HCT116 (cell line): Measurements from ENCODE around the gene NFIA. TPM values are rescaled to one million over a fixed set of nuclear protein-coding genes. Genes with fewer than 3 reads are reported as not detected.

ENCODE experiments used
- ATAC-seq: fragments of 200-7000 bp; cut with Tn5 transposase; 2 replicates; pipeline ENCODE4 v1.9.1; 2020; ENCODE audit warnings: mild to moderate bottlenecking, moderate library complexity
- BruUV-seq: library from RNA; stranded (reverse); fragments of 400-500 nt; replicated peaks from 2 replicates; lab custom pipeline; 2021; lab: Mats Ljungman, UMichigan
- CTCF ChIA-PET: fragments of 300-600 bp; sonication (Branson Sonifier 250); formaldehyde crosslinking; loops from one replicate; lab custom pipeline; 2021; ENCODE audit warnings: antibody characterized with exemption; lab: Charles Lee
- POLR2A ChIA-PET: fragments of 300-600, 350-600 bp; sonication (Branson Sonifier 250); formaldehyde crosslinking; loops from one replicate; lab custom pipeline; 2021; ENCODE audit warnings: antibody characterized with exemption; lab: Charles Lee
- RAD21 ChIA-PET, 2 experiments: fragments of 300-600 bp; sonication (Branson Sonifier 250); formaldehyde crosslinking; loops; one replicate each; lab custom pipeline; 2023; ENCODE audit warnings: low total read pairs in 2 of 2; ENCODE audit not compliant: uncharacterized antibody in 2 of 2, unreplicated experiment in 2 of 2, low non-redundant PET in 1 of 2; lab: Charles Lee
- DNase-seq: peaks from one replicate; pipeline ENCODE4 v3.0.0-alpha.2; 2010; ENCODE audit warnings: low read depth, low spot score
- H2AFZ ChIP-seq: fragments of 200-600 bp; shearing (Covaris generic), sonication (generic); 2 replicates; pipeline ENCODE4 v1.6.1; 2017; ENCODE audit warnings: low read depth, mixed run types, mixed read lengths, antibody characterized with exemption, low read length; ENCODE audit not compliant: poor library complexity, severe bottlenecking
- H3K27ac ChIP-seq: 2 replicates; pipeline ENCODE4 v1.5.1; 2012; ENCODE audit warnings: low read depth, low read length
- H3K27me3 ChIP-seq: fragments of 200-600 bp; sonication (generic); 2 replicates; pipeline ENCODE4 v1.6.1; 2016; ENCODE audit warnings: mixed run types, low read length, mixed read lengths; ENCODE audit not compliant: insufficient read depth
- H3K36me3 ChIP-seq, 2 experiments: fragments of 200-500 bp in 1 of 2; fragments of 200-600 bp in 1 of 2; sonication (Bioruptor generic) in 1 of 2; sonication (generic) in 1 of 2; 2 replicates each; pipeline versions ENCODE4 v1.5.1 to v1.6.1; 2014 to 2016; ENCODE audit warnings: low read length in 2 of 2, inconsistent platforms in 1 of 2, mixed read lengths in 1 of 2, mixed run types in 1 of 2; ENCODE audit not compliant: insufficient read depth in 2 of 2, control insufficient read depth in 1 of 2
- H3K4me1 ChIP-seq, 2 experiments: fragments of 200-600 bp in 1 of 2; sonication (generic) in 1 of 2; 2 replicates each; pipeline versions ENCODE4 v1.5.1 to v1.6.1; 2012 to 2017; ENCODE audit warnings: low read length in 2 of 2, inconsistent platforms in 1 of 2, mild to moderate bottlenecking in 1 of 2, mixed read lengths in 1 of 2, mixed run types in 1 of 2, moderate library complexity in 1 of 2; ENCODE audit not compliant: insufficient read depth in 2 of 2, control insufficient read depth in 1 of 2
- H3K4me2 ChIP-seq: fragments of 200-600 bp; sonication (generic); 2 replicates; pipeline ENCODE4 v1.6.1; 2017; ENCODE audit warnings: mixed run types, low read length, mixed read lengths
- H3K4me3 ChIP-seq, 2 experiments: fragments of 200-600 bp in 1 of 2; sonication (generic) in 1 of 2; replicated peaks in 1 of 2; 2 replicates each; pipeline ENCODE4 v1.5.1; 2011 to 2016; ENCODE audit warnings: low read length in 2 of 2, control low read depth in 1 of 2, low read depth in 1 of 2, mild to moderate bottlenecking in 1 of 2, mixed read lengths in 1 of 2, mixed run types in 1 of 2
- H3K79me2 ChIP-seq: fragments of 200-600 bp; sonication (generic); 2 replicates; pipeline ENCODE4 v1.6.1; 2017; ENCODE audit warnings: mild to moderate bottlenecking, mixed run types, low read length, moderate library complexity, mixed read lengths; ENCODE audit not compliant: insufficient read depth
- H3K9ac ChIP-seq: fragments of 200-600 bp; sonication (generic); 2 replicates; pipeline ENCODE4 v1.6.1; 2016; ENCODE audit warnings: low read length, mixed read lengths
- H3K9me2 ChIP-seq: fragments of 200-600 bp; sonication (generic), shearing (Covaris generic); 2 replicates; pipeline ENCODE4 v1.6.1; 2017; ENCODE audit warnings: mixed run types, mild to moderate bottlenecking, moderate library complexity; ENCODE audit not compliant: insufficient read depth
- H3K9me3 ChIP-seq, 2 experiments: fragments of 200-500 bp in 1 of 2; fragments of 200-600 bp in 1 of 2; sonication (Bioruptor generic) in 1 of 2; sonication (generic) in 1 of 2; 2 replicates each; pipeline ENCODE4 v1.6.1; 2014 to 2017; ENCODE audit warnings: low read length in 2 of 2, mixed read lengths in 2 of 2, inconsistent platforms in 1 of 2, low read depth in 1 of 2, mild to moderate bottlenecking in 1 of 2, mixed run types in 1 of 2, moderate library complexity in 1 of 2; ENCODE audit not compliant: control insufficient read depth in 1 of 2, insufficient read depth in 1 of 2
- H4K20me1 ChIP-seq: fragments of 200-600 bp; sonication (generic), shearing (Covaris generic); 2 replicates; pipeline ENCODE4 v1.6.1; 2017; ENCODE audit warnings: mixed run types, mild to moderate bottlenecking, moderate library complexity; ENCODE audit not compliant: insufficient read depth
- ATF3 ChIP-seq: IDR thresholded peaks from 2 replicates; pipeline ENCODE4 v1.6.1; 2012
- CTCF ChIP-seq, 3 experiments: fragments of 200-600 bp in 1 of 3; sonication (generic) in 1 of 3; IDR thresholded peaks in 2 of 3; conservative IDR thresholded peaks in 1 of 3; 2 replicates each; pipeline ENCODE4 v1.5.1; 2012 to 2017; ENCODE audit warnings: low read depth in 2 of 3, low read length in 2 of 3, antibody characterized with exemption in 1 of 3, borderline replicate concordance in 1 of 3, control low read depth in 1 of 3, mild to moderate bottlenecking in 1 of 3, mixed read lengths in 1 of 3, mixed run types in 1 of 3, moderate library complexity in 1 of 3; ENCODE audit not compliant: insufficient read depth in 1 of 3
- EGR1 ChIP-seq: IDR thresholded peaks from 2 replicates; pipeline ENCODE4 v1.6.1; 2012; ENCODE audit warnings: low read depth
- ELF1 ChIP-seq: IDR thresholded peaks from 2 replicates; pipeline ENCODE4 v1.6.1; 2012; ENCODE audit warnings: low read depth, borderline replicate concordance
- FOSL1 ChIP-seq: IDR thresholded peaks from 2 replicates; pipeline ENCODE4 v1.6.1; 2012; ENCODE audit warnings: low read depth
- MAX ChIP-seq: IDR thresholded peaks from 2 replicates; pipeline ENCODE4 v1.6.1; 2012
- POLR2A ChIP-seq: IDR thresholded peaks from 2 replicates; pipeline ENCODE4 v1.7.0; 2011; ENCODE audit warnings: borderline replicate concordance; ENCODE audit not compliant: insufficient read depth, insufficient read length; ENCODE audit errors: extremely low read depth
- SP1 ChIP-seq: IDR thresholded peaks from 2 replicates; pipeline ENCODE4 v1.6.1; 2012; ENCODE audit warnings: low read depth
- YY1 ChIP-seq: IDR thresholded peaks from 2 replicates; pipeline ENCODE4 v1.6.1; 2011; ENCODE audit warnings: low read length, low read depth, moderate library complexity, mild to moderate bottlenecking; ENCODE audit not compliant: insufficient replicate concordance; ENCODE audit errors: extremely low read depth
- ZFX ChIP-seq: fragments of 450-650 bp; IDR thresholded peaks from 2 replicates; pipeline ENCODE4 v1.6.1; 2017
- ZNF274 ChIP-seq: fragments of 200-500 bp; sonication (Bioruptor generic); IDR thresholded peaks from 2 replicates; pipeline ENCODE4 v1.6.1; 2014; ENCODE audit warnings: mild to moderate bottlenecking, low read depth, low read length, inconsistent platforms
- intact Hi-C: fragments of 100-400 bp; cut with micrococcal nuclease; formaldehyde crosslinking; loops from 2 replicates; pipeline ENCODE4 v1.10.0; 2022
- total RNA-seq: library from RNA; stranded (reverse); gene quantifications from one replicate; pipeline ENCODE4 v1.2.1, GENCODE V29; 2021; ENCODE audit not compliant: unreplicated experiment
- TF ChIP-seq, protein P1 (sequence below): IDR thresholded peaks from 2 replicates; pipeline ENCODE4 v1.6.1; 2011; ENCODE audit warnings: mild to moderate bottlenecking, low read length, moderate library complexity; ENCODE audit not compliant: insufficient replicate concordance; ENCODE audit errors: extremely low read depth

Gene NFIA
- total RNA-seq, 1 experiment from 2014 or later, result 17.2 TPM

GRCh38 chr1:61215676-61216289 is 133.4 kb downstream of the NFIA start:
- no TSS peak for BruUV-seq
- H2AFZ ChIP-seq, result no peak overlapping the region
- CTCF ChIA-PET, result no interaction called here
- H3K27me3 ChIP-seq, result no peaks in the 10 kb centered on the region
- DNase-seq (no peak), ATAC-seq (no peak)
- POLR2A ChIA-PET, result interaction anchor here (0.6 kb wide), 1 partner anchor 40 kb away, joined by 3 read pairs; no protein-coding TSS in a partner anchor
- no peak overlapping the region for H3K9ac ChIP-seq
- no peaks in the 10 kb centered on the region for H3K9me3 ChIP-seq
- no peaks in the 10 kb centered on the region for H3K36me3 ChIP-seq
- no peaks in the 10 kb centered on the region for H3K9me2 ChIP-seq
- intact Hi-C loops, result no loop called here
- no peaks in the 10 kb centered on the region for H3K4me1 ChIP-seq
- RAD21 ChIA-PET, result no interaction called here
- 0 out of 2 replicates have a peak, but pooled peaks cover 3% of the 10 kb centered on the region for H3K79me2 ChIP-seq
- H3K4me2 ChIP-seq, result no peak overlapping the region
- H4K20me1 ChIP-seq, result no peaks in the 10 kb centered on the region
- TF ChIP-seq MAX (no peak), POLR2A (no peak), ELF1 (no peak), SP1 (no peak), EGR1 (no peak)
- TF ChIP-seq, protein P1, sequence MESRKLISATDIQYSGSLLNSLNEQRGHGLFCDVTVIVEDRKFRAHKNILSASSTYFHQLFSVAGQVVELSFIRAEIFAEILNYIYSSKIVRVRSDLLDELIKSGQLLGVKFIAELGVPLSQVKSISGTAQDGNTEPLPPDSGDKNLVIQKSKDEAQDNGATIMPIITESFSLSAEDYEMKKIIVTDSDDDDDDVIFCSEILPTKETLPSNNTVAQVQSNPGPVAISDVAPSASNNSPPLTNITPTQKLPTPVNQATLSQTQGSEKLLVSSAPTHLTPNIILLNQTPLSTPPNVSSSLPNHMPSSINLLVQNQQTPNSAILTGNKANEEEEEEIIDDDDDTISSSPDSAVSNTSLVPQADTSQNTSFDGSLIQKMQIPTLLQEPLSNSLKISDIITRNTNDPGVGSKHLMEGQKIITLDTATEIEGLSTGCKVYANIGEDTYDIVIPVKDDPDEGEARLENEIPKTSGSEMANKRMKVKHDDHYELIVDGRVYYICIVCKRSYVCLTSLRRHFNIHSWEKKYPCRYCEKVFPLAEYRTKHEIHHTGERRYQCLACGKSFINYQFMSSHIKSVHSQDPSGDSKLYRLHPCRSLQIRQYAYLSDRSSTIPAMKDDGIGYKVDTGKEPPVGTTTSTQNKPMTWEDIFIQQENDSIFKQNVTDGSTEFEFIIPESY, result no peak
- no peak overlapping the region for H3K27ac ChIP-seq
- H3K4me3 ChIP-seq, result no peak overlapping the region

DNA sequence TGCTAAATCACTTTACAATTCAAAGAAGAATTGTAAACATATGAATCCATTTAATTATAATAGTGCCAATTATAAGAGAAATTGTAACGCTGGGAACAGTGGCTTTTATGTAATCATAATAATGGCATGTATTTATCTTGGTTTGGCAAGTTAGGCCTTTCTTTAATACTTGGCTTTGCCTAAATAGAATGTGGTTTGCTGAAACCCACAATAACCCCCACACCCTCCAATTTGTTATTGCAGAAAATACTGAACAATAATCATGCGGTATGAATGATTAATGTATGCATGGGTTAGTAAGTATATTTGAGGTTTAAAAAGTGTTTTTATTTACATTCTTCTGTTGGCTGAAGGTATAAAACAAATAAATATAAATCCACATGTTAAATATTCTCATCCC is 138.2 kb downstream of the NFIA start:
- H3K27ac ChIP-seq, result no peak overlapping the region
- H3K9ac ChIP-seq, result no peak overlapping the region
- no peaks in the 10 kb centered on the region; the same call in 1 of the 2 replicates for H3K9me2 ChIP-seq
- ChIA-PET RAD21 (no interaction called here), POLR2A (no interaction called here), CTCF (no interaction called here)
- no peaks in the 10 kb centered on the region for H3K79me2 ChIP-seq
- no TSS peak for BruUV-seq
- H3K36me3 ChIP-seq, result no peaks in the 10 kb centered on the region
- no peaks in the 10 kb centered on the region for H3K9me3 ChIP-seq
- no peak overlapping the region for H3K4me3 ChIP-seq
- no peaks in the 10 kb centered on the region for H3K4me1 ChIP-seq
- no peak overlapping the region for H2AFZ ChIP-seq
- no peak for ATAC-seq
- no peak overlapping the region for H3K4me2 ChIP-seq
- intact Hi-C loops, result no loop called here
- H3K27me3 ChIP-seq, result no peaks in the 10 kb centered on the region
- no peak for DNase-seq
- H4K20me1 ChIP-seq, result no peaks in the 10 kb centered on the region
- no peak for TF ChIP-seq SP1
- no peak for TF ChIP-seq CTCF (IDR thresholded peaks at IDR 0.05 in 2 of 3, conservative IDR thresholded peaks at IDR 0.05 in 1 of 3; ENCODE audit: borderline replicate concordance in 1 of 3, insufficient read depth in 1 of 3, low read depth in 2 of 3, low read length in 2 of 3)
- TF ChIP-seq MAX, result no peak
- TF ChIP-seq ZNF274, result no peak
- TF ChIP-seq YY1, result no peak
- TF ChIP-seq FOSL1, result no peak
- no peak for TF ChIP-seq ATF3
- TF ChIP-seq ZFX, result no peak
- no peak for TF ChIP-seq POLR2A
